Fibroblast of mammary gland (primary cell): ENCODE results near the gene CTNS.

Experiments used
- DNase-seq: peaks from one replicate; pipeline ENCODE4 v3.0.0-alpha.2; 2010; ENCODE audit warnings: low read depth
- H3K4me3 ChIP-seq: 2 replicates; pipeline ENCODE4 v1.5.1; 2011; ENCODE audit warnings: low read depth, mild to moderate bottlenecking, low read length, moderate library complexity; ENCODE audit not compliant: control insufficient read depth
- CTCF ChIP-seq: conservative IDR thresholded peaks from 2 replicates; pipeline ENCODE4 v1.5.1; 2011; ENCODE audit warnings: low read depth, low read length, inconsistent platforms; ENCODE audit not compliant: control insufficient read depth, insufficient read depth

Gene CTNS

GRCh38 chr17:3621146-3621720 lies 15.3 kb upstream of the CTNS start:
- no peak overlapping the region for H3K4me3 ChIP-seq
- no peak for TF ChIP-seq CTCF
- DNase-seq, result no peak

- no peak for TF ChIP-seq CTCF
Observed at GRCh38 chr17:3622977-3623594, 13.5 kb upstream of the CTNS start.

GRCh38 chr17:3626831-3627768 lies 9.5 kb upstream of the CTNS start:
- H3K4me3 ChIP-seq, result no peak overlapping the region
- no peak for DNase-seq
- no peak for TF ChIP-seq CTCF

More at GRCh38 chr17:3622977-3623594, 13.5 kb upstream of the CTNS start:
- H3K4me3 ChIP-seq, result no peak overlapping the region
- DNase-seq, result no peak

GRCh38 chr17:3627769-3628167 lies 8.8 kb upstream of the CTNS start:
- no peak for TF ChIP-seq CTCF
- H3K4me3 ChIP-seq, result no peak overlapping the region
- no peak for DNase-seq

GRCh38 chr17:3630781-3631180 lies 5.8 kb upstream of the CTNS start:
- no peak for DNase-seq
- H3K4me3 ChIP-seq, result no peak overlapping the region
- TF ChIP-seq CTCF, result no peak

GRCh38 chr17:3632287-3632686 lies 4.3 kb upstream of the CTNS start:
- TF ChIP-seq CTCF, result no peak
- H3K4me3 ChIP-seq, result no peak overlapping the region
- no peak for DNase-seq
